PC-3 (cell line): Measurements from ENCODE around the gene FOXP1. TPM values are rescaled to one million over a fixed set of nuclear protein-coding genes. Genes with fewer than 3 reads are reported as not detected.

Experiments used
- ATAC-seq: fragments of 200-7000 bp; cut with Tn5 transposase; 2 replicates; pipeline ENCODE4 v1.9.1; 2020; ENCODE audit warnings: mild to moderate bottlenecking, moderate library complexity
- BruUV-seq: library from RNA; stranded (reverse); fragments of 400-500 nt; replicated peaks from 2 replicates; lab custom pipeline; 2021; lab: Mats Ljungman, UMichigan
- CTCF ChIA-PET: fragments of 300-600 bp; sonication (Branson Sonifier 250); formaldehyde crosslinking; loops from one replicate; lab custom pipeline; 2022; ENCODE audit warnings: antibody characterized with exemption; lab: Charles Lee
- POLR2A ChIA-PET: fragments of 300-600 bp; sonication (Branson Sonifier 250); formaldehyde crosslinking; loops from one replicate; lab custom pipeline; 2022; ENCODE audit warnings: antibody characterized with exemption; ENCODE audit not compliant: unreplicated experiment; lab: Charles Lee
- DNase-seq: peaks from one replicate; pipeline ENCODE4 v3.0.0-alpha.2; 2015
- H2AFZ ChIP-seq: fragments of 300-600 bp; sonication (generic); 2 replicates; pipeline ENCODE4 v1.6.0; 2016; ENCODE audit warnings: antibody characterized with exemption, low read length
- H3F3A ChIP-seq: fragments of 300-600 bp; sonication (generic); one replicate; pipeline ENCODE4 v1.6.0; 2017; ENCODE audit warnings: antibody characterized with exemption, low read length, control low read depth, mild to moderate bottlenecking; ENCODE audit not compliant: unreplicated experiment
- H3K27ac ChIP-seq: fragments of 300-600 bp; sonication (generic); 2 replicates; pipeline ENCODE4 v1.5.1; 2016; ENCODE audit warnings: mild to moderate bottlenecking, low read length
- H3K27me3 ChIP-seq: fragments of 300-600 bp; sonication (generic); 2 replicates; pipeline ENCODE4 v1.6.1; 2016; ENCODE audit warnings: low read length, mixed read lengths
- H3K36me3 ChIP-seq: fragments of 300-600 bp; sonication (generic); 2 replicates; pipeline ENCODE4 v1.6.1; 2016; ENCODE audit warnings: low read depth, mixed run types, low read length, mixed read lengths
- H3K4me1 ChIP-seq: fragments of 300-600 bp; sonication (generic); 2 replicates; pipeline ENCODE4 v1.5.1; 2016; ENCODE audit warnings: low read length; ENCODE audit not compliant: insufficient read depth
- H3K4me2 ChIP-seq: fragments of 300-600 bp; sonication (generic); 2 replicates; pipeline ENCODE4 v1.6.0; 2016; ENCODE audit warnings: low read length
- H3K4me3 ChIP-seq: fragments of 300-600 bp; sonication (generic); 2 replicates; pipeline ENCODE4 v1.5.1; 2016; ENCODE audit warnings: mild to moderate bottlenecking, low read length, mixed read lengths
- H3K79me2 ChIP-seq: fragments of 300-600 bp; sonication (generic); 2 replicates; pipeline ENCODE4 v1.6.1; 2017; ENCODE audit warnings: low read length, mixed read lengths
- H3K9ac ChIP-seq: fragments of 300-600 bp; sonication (generic); 2 replicates; pipeline ENCODE4 v1.6.0; 2016; ENCODE audit warnings: mild to moderate bottlenecking, low read length
- H3K9me2 ChIP-seq: fragments of 300-600 bp; sonication (generic); replicated peaks from 2 replicates; pipeline ENCODE4 v1.6.1; 2016; ENCODE audit warnings: mixed run types, low read length, mixed read lengths
- H3K9me3 ChIP-seq: fragments of 300-600 bp; sonication (generic); 2 replicates; pipeline ENCODE4 v1.6.1; 2016; ENCODE audit warnings: low read length, mixed read lengths
- H4K20me1 ChIP-seq: fragments of 300-600 bp; sonication (generic); 2 replicates; pipeline ENCODE4 v1.6.1; 2016; ENCODE audit warnings: low read length, mixed read lengths
- EZH2 ChIP-seq: fragments of 300-600 bp; sonication (generic); IDR thresholded peaks from one replicate; pipeline ENCODE4 v1.6.1; 2017; ENCODE audit warnings: antibody characterized with exemption, mild to moderate bottlenecking, low read length; ENCODE audit not compliant: unreplicated experiment
- EZH2phosphoT487 ChIP-seq: fragments of 300-600 bp; sonication (generic); IDR thresholded peaks from 2 replicates; pipeline ENCODE4 v1.6.1; 2018; ENCODE audit warnings: mild to moderate bottlenecking, antibody characterized with exemption, low read length, borderline replicate concordance
- intact Hi-C: fragments of 100-400 bp; cut with micrococcal nuclease; formaldehyde crosslinking; loops from 2 replicates; pipeline ENCODE4 v1.9.0; 2023
- total RNA-seq: library from RNA; depleted of rRNA; stranded (reverse); fragments of >200 nt; gene quantifications from 2 replicates; pipeline ENCODE4 v1.2.3, GENCODE V29; 2014
- TF ChIP-seq, protein P1 (sequence below): fragments of 300-600 bp; sonication (generic); conservative IDR thresholded peaks from 2 replicates; pipeline ENCODE4 v1.5.1; 2017; ENCODE audit warnings: antibody characterized with exemption, low read depth, mild to moderate bottlenecking, low read length

The FOXP1 gene
- total RNA-seq, 1 experiment from 2014 or later, result 35.3 TPM

DNA sequence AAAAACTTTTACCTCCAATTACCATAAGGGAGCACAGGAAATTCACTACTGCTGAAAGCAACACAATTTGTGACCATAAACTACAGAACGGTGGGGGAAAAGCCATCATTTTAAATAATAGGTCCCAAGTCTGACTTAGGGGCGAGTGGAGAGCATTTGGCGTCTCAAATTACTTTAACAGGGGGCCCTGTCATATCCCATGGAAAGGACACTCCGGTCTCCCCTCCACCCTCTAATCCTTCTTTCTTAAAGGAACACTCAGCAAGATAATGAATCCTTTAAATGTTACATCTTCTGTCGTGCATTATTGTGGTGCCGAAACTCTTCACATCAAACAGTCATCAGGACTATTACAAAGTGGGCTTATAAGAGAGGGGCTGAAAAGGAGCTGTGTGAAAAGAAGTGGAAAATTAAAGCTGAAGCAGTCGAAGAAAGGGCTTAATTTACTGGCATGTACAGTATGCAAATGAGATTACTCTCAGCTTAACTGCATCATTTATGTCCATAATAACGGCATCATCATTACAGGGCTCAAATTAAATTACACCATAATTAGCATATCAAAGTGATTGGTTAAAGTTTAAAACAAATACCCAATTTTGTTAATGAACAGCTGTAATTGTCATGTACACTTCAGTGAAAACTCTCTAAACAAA is 342.2 kb downstream of the FOXP1 start:
- DNase-seq (no peak), ATAC-seq (no peak)
- TF ChIP-seq EZH2phosphoT487 (no peak), EZH2 (no peak)
- TF ChIP-seq, protein P1, sequence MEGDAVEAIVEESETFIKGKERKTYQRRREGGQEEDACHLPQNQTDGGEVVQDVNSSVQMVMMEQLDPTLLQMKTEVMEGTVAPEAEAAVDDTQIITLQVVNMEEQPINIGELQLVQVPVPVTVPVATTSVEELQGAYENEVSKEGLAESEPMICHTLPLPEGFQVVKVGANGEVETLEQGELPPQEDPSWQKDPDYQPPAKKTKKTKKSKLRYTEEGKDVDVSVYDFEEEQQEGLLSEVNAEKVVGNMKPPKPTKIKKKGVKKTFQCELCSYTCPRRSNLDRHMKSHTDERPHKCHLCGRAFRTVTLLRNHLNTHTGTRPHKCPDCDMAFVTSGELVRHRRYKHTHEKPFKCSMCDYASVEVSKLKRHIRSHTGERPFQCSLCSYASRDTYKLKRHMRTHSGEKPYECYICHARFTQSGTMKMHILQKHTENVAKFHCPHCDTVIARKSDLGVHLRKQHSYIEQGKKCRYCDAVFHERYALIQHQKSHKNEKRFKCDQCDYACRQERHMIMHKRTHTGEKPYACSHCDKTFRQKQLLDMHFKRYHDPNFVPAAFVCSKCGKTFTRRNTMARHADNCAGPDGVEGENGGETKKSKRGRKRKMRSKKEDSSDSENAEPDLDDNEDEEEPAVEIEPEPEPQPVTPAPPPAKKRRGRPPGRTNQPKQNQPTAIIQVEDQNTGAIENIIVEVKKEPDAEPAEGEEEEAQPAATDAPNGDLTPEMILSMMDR, result no peak
- intact Hi-C loops, result no loop called here
- H3K4me3 ChIP-seq, result no peak overlapping the region
- H3K79me2 ChIP-seq, result no peaks in the 10 kb centered on the region
- CTCF ChIA-PET, result no interaction called here
- BruUV-seq, result no TSS peak
- no peaks in the 10 kb centered on the region for H4K20me1 ChIP-seq
- H2AFZ ChIP-seq, result no peak overlapping the region
- no peak overlapping the region for H3K27ac ChIP-seq
- H3K27me3 ChIP-seq, result no peaks in the 10 kb centered on the region
- H3K4me2 ChIP-seq, result no peak overlapping the region
- no peaks in the 10 kb centered on the region for H3K9me2 ChIP-seq
- H3F3A ChIP-seq, result no peaks in the 10 kb centered on the region
- H3K36me3 ChIP-seq, result no peaks in the 10 kb centered on the region
- POLR2A ChIA-PET, result no interaction called here
- no peaks in the 10 kb centered on the region for H3K9me3 ChIP-seq
- no peak overlapping the region for H3K9ac ChIP-seq
- H3K4me1 ChIP-seq, result peaks cover 11% of the 10 kb centered on the region

DNA sequence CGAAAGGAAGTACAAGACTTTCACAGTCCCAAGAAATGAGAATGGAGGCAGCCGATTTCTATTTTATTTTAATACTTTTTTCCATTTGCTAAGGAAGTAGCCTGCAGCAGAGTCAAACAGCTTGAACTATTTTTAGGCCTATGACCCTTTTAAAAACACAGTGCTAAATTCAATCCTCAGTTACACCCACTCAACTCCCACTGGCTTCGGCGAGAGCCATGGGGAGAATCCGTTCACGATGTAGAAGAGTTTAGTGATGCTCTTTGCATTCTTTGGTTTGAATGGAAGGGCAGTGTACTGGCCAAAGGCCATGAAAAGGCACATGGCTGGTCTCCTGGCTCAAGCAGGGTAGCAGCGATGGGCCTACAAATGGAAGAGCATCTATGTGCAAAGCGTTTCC is 343.5 kb downstream of the FOXP1 start:
- no peak overlapping the region for H2AFZ ChIP-seq
- H3K27ac ChIP-seq, result no peak overlapping the region
- ATAC-seq (no peak), DNase-seq (no peak)
- H3K9ac ChIP-seq, result no peak overlapping the region
- no TSS peak for BruUV-seq
- intact Hi-C loops, result no loop called here
- H3K4me3 ChIP-seq, result no peak overlapping the region
- H3K4me2 ChIP-seq, result no peak overlapping the region
- H3K9me2 ChIP-seq, result no peaks in the 10 kb centered on the region
- no peaks in the 10 kb centered on the region for H3K27me3 ChIP-seq
- H3F3A ChIP-seq, result no peaks in the 10 kb centered on the region
- peaks cover 8% of the 10 kb centered on the region for H3K4me1 ChIP-seq
- no peaks in the 10 kb centered on the region for H3K36me3 ChIP-seq
- H4K20me1 ChIP-seq, result no peaks in the 10 kb centered on the region
- no peaks in the 10 kb centered on the region for H3K79me2 ChIP-seq
- CTCF ChIA-PET, result no interaction called here
- POLR2A ChIA-PET, result no interaction called here
- TF ChIP-seq EZH2 (no peak), EZH2phosphoT487 (no peak)
- TF ChIP-seq, protein P1, result no peak
- no peaks in the 10 kb centered on the region for H3K9me3 ChIP-seq

DNA sequence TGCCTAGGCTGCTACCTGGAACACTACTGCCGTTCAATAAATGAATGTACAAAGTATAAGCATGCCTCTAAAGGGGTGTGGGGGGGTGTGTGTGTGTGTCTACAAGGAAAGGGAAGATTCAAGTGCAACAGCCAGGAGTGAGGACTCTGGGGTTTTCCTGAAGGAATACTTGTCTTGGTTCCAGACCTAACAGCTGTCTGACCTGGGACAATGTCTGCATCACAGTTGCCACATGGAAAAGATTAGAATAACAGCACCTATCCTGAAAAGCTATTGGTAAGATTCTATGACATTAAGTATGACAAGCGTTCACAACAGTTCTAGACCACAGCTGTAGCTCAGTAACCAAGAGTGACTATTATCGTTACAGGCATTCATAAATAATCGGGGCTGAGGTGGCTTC is 345.2 kb downstream of the FOXP1 start:
- ATAC-seq, result no peak
- POLR2A ChIA-PET, result interaction anchor here (0.6 kb wide), 1 partner anchor 14 kb away, joined by 3 read pairs; no protein-coding TSS in a partner anchor

More for the DNA sequence above, 345.2 kb downstream of the FOXP1 start:
- Histone ChIP-seq H3K79me2 (no peaks in the 10 kb centered on the region), H4K20me1 (no peaks in the 10 kb centered on the region), H3K9me3 (no peaks in the 10 kb centered on the region), H3K9ac (no peak overlapping the region), H3K9me2 (no peaks in the 10 kb centered on the region), H2AFZ (no peak overlapping the region), H3K4me2 (no peak overlapping the region), H3K27me3 (no peaks in the 10 kb centered on the region), H3K36me3 (no peaks in the 10 kb centered on the region), H3K4me1 (no peaks in the 10 kb centered on the region), H3K4me3 (no peak overlapping the region), H3F3A (no peaks in the 10 kb centered on the region), H3K27ac (no peak overlapping the region)
- TF ChIP-seq EZH2phosphoT487, result no peak
- TF ChIP-seq EZH2, result no peak
- TF ChIP-seq, protein P1, result no peak
- no TSS peak for BruUV-seq
- DNase-seq, result no peak
- intact Hi-C loops, result no loop called here
- CTCF ChIA-PET, result no interaction called here
